K562 (cell line): Measurements from ENCODE around the gene C14orf39. TPM values are rescaled to one million over a fixed set of nuclear protein-coding genes. Genes with fewer than 3 reads are reported as not detected.

Experiments used
- ATAC-seq: fragments of 200-7000 bp; cut with Tn5 transposase; 3 replicates; pipeline ENCODE4 v1.9.1; 2020; ENCODE audit warnings: moderate library complexity
- BruUV-seq: library from RNA; stranded (reverse); fragments of 400-500 nt; replicated peaks from 2 replicates; lab custom pipeline; 2021; lab: Mats Ljungman, UMichigan
- CTCF ChIA-PET: fragments of 300-600 bp; formaldehyde crosslinking; extraction: SDS; loops from one replicate; lab custom pipeline; 2021; ENCODE audit warnings: low intra/inter-chr PET ratio; lab: Yijun Ruan, JAX
- POLR2A ChIA-PET: fragments of 300-600, 350-650 bp; sonication (Branson Sonifier 250); formaldehyde crosslinking; extraction: SDS; loops from one replicate; lab custom pipeline; 2021; ENCODE audit warnings: antibody characterized with exemption, inconsistent platforms; lab: Yijun Ruan, JAX
- DNase-seq, 4 experiments: peaks; one replicate each; pipeline versions ENCODE4 v3.0.0 to v3.0.0-alpha.2; 2011 to 2018; ENCODE audit warnings: low spot score in 3 of 4, mixed read lengths in 3 of 4; ENCODE audit errors: extremely low read depth in 1 of 4
- FAIRE-seq: peaks from 2 replicates; lab custom pipeline; 2011; peaks lifted over from hg19 to GRCh38; lab: Jason Lieb, UNC
- H2AFZ ChIP-seq: 2 replicates; pipeline ENCODE4 v1.6.0; 2011; ENCODE audit warnings: low read depth, low read length, control low read depth, inconsistent platforms
- H3K27ac ChIP-seq: fragments of 200-600 bp; 3 replicates; pipeline ENCODE4 v1.8.0; 2011; ENCODE audit warnings: low read depth, mild to moderate bottlenecking, control low read depth, inconsistent platforms, low read length, moderate library complexity, mixed read lengths; ENCODE audit errors: extremely low read depth
- H3K27me3 ChIP-seq, 2 experiments: fragments of 300-600 bp in 1 of 2; 2 replicates in 1 of 2; 3 replicates in 1 of 2; pipeline versions ENCODE4 v1.6.0 to v1.8.0; 2011; ENCODE audit warnings: inconsistent platforms in 2 of 2, low read length in 2 of 2, mild to moderate bottlenecking in 1 of 2, mixed read lengths in 1 of 2, moderate library complexity in 1 of 2; ENCODE audit not compliant: control insufficient read depth in 2 of 2, insufficient read depth in 2 of 2
- H3K36me3 ChIP-seq: fragments of 300-600 bp; 3 replicates; pipeline ENCODE4 v1.8.0; 2011; ENCODE audit warnings: mild to moderate bottlenecking, low read length, inconsistent platforms; ENCODE audit not compliant: control insufficient read depth, insufficient read depth
- H3K4me1 ChIP-seq, 2 experiments: fragments of 200-600 bp in 1 of 2; replicated peaks in 1 of 2; 2 replicates in 1 of 2; 3 replicates in 1 of 2; pipeline versions ENCODE4 v1.5.1 to v1.8.0; 2011; ENCODE audit warnings: inconsistent platforms in 2 of 2, low read length in 2 of 2, mild to moderate bottlenecking in 1 of 2, mixed read lengths in 1 of 2, moderate library complexity in 1 of 2; ENCODE audit not compliant: control insufficient read depth in 2 of 2, insufficient read depth in 2 of 2
- H3K4me2 ChIP-seq: 2 replicates; pipeline ENCODE4 v1.6.1; 2011; ENCODE audit warnings: low read length, control low read depth, inconsistent platforms, mixed read lengths; ENCODE audit not compliant: insufficient read depth
- H3K4me3 ChIP-seq: fragments of 200-600 bp; sonication (generic), shearing (Covaris generic); 2 replicates; pipeline ENCODE4 v1.5.1; 2016; ENCODE audit warnings: control low read depth, inconsistent platforms
- H3K79me2 ChIP-seq: fragments of 200-600 bp; 3 replicates; pipeline ENCODE4 v1.8.0; 2011; ENCODE audit warnings: low read length, inconsistent platforms; ENCODE audit not compliant: control insufficient read depth, insufficient read depth
- H3K9ac ChIP-seq, 2 experiments: 2 replicates each; pipeline versions ENCODE4 v1.6.0 to v1.6.1; 2011; ENCODE audit warnings: low read depth in 2 of 2, low read length in 2 of 2, control low read depth in 1 of 2, inconsistent platforms in 1 of 2, mild to moderate bottlenecking in 1 of 2, mixed read lengths in 1 of 2; ENCODE audit not compliant: insufficient read depth in 1 of 2
- H3K9me1 ChIP-seq: one replicate; pipeline ENCODE4 v1.6.0; 2011; ENCODE audit warnings: inconsistent platforms, mild to moderate bottlenecking, low read length, moderate library complexity; ENCODE audit not compliant: control insufficient read depth, insufficient read depth
- H3K9me3 ChIP-seq: replicated peaks from 2 replicates; pipeline ENCODE4 v1.5.1; 2011; ENCODE audit warnings: low read depth, low read length, inconsistent platforms; ENCODE audit not compliant: control insufficient read depth, insufficient read depth
- H4K20me1 ChIP-seq: replicated peaks from 2 replicates; pipeline ENCODE4 v1.6.1; 2011; ENCODE audit warnings: low read length, inconsistent platforms, mixed read lengths; ENCODE audit not compliant: control insufficient read depth, insufficient read depth
- BRCA1 ChIP-seq, 2 experiments: fragments of 450-650 bp in 1 of 2; sonication (generic) in 1 of 2; formaldehyde crosslinking in 1 of 2; IDR thresholded peaks; 2 replicates each; pipeline versions ENCODE4 v1.5.0 to v1.6.1; 2017 to 2020; ENCODE audit warnings: mild to moderate bottlenecking in 1 of 2, missing genetic modification reagents in 1 of 2
- HLTF ChIP-seq: fragments of 450-650 bp; IDR thresholded peaks from 2 replicates; pipeline ENCODE4 v1.6.1; 2016
- RFX5 ChIP-seq: IDR thresholded peaks from 2 replicates; pipeline ENCODE4 v1.6.1; 2011; ENCODE audit warnings: low read depth, mild to moderate bottlenecking, improper control_type of control experiment, low read length
- STAG1 ChIP-seq: sonication (generic); formaldehyde crosslinking; IDR thresholded peaks from 2 replicates; pipeline ENCODE4 v1.5.0; 2020; ENCODE audit warnings: missing genetic modification reagents, borderline replicate concordance
- THAP12 ChIP-seq: fragments of 250-450 bp; sonication (Bioruptor Pico); IDR thresholded peaks from 2 replicates; pipeline ENCODE4 v1.9.0; 2021; ENCODE audit warnings: mild to moderate bottlenecking, inconsistent platforms
- WGBS: fragments of 100-300 bp; shearing (Covaris generic); methylation state at CpG from one replicate; pipeline ENCODE4 v1.1.6; 2016; ENCODE audit warnings: low coverage, mixed read lengths; ENCODE audit not compliant: insufficient coverage; ENCODE audit errors: missing lambda C conversion rate; 5-methylcytosine and 5-hydroxymethylcytosine counted together
- in situ Hi-C: fragments of 300-500 bp; cut with MboI; formaldehyde crosslinking; loops from 4 replicates; pipeline ENCODE4 v1.15.0; 2018; ENCODE audit warnings: inconsistent platforms, mixed read lengths
- intact Hi-C: fragments of 100-400 bp; cut with micrococcal nuclease; formaldehyde crosslinking; loops from 2 replicates; pipeline ENCODE4 v1.14.2; 2022
- polyA plus RNA-seq, 8 experiments: library from polyadenylated mRNA; depleted of rRNA in 4 of 8; stranded (reverse) in 5 of 8; unstranded in 3 of 8; fragments of >200 nt; fragmentation: Nextera tagmentation in 2 of 8; fragmentation: Illumina TruSeq in 1 of 8; extraction: Ambion mirVana in 2 of 8; extraction: Trizol in 1 of 8; gene quantifications; 2 replicates each; pipeline versions ENCODE4 v1.2.1 to v1.2.3, GENCODE V29; 2011 to 2014; ENCODE audit warnings: inconsistent platforms in 1 of 8, missing spikeins in 1 of 8
- total RNA-seq, 7 experiments: library from RNA; depleted of rRNA in 6 of 7; stranded (reverse); fragments of >200 nt in 6 of 7; fragmentation: Illumina TruSeq in 2 of 7; extraction: Trizol in 2 of 7; gene quantifications; 2 replicates each; pipeline versions ENCODE4 v1.2.1 to v1.2.3, GENCODE V29; 2011 to 2021; ENCODE audit warnings: low replicate concordance in 1 of 7
- TF ChIP-seq, protein P1 (sequence below): fragments of 200-400 bp; formaldehyde crosslinking; IDR thresholded peaks from 2 replicates; pipeline ENCODE4 v1.6.1; 2017; ENCODE audit warnings: mild to moderate bottlenecking, low read depth, low read length, moderate library complexity
- TF ChIP-seq, protein P2 (sequence below): sonication (generic); formaldehyde crosslinking; IDR thresholded peaks from 2 replicates; pipeline ENCODE4 v1.8.0; 2023; ENCODE audit warnings: missing genetic modification reagents, mild to moderate bottlenecking, borderline replicate concordance

The C14orf39 gene
- total and polyA plus RNA-seq, 9 of the 15 experiments (the other 6 are each of a cell fraction or from before 2014, with no cell fraction given): 0.54 to 6.7 (median 1.4) TPM

DNA sequence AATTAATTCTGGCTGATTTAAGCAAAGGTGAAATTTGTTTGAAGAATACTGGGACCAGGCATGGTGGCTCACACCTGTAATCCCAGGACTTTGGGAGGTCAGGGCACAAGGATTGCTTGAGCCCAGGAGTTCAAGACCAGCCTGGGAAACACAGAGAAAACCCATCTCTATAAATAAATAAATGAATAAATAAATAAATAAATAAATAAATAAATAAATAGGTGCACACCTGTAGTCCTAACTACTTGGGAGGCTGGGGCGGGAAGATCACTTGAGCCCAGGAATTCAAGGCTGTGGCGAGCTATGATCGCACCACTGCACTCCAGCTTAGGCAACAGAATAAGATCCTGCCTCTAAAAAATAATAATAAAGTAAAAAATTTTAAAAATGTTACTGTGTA lies 4.4 kb upstream of the C14orf39 start:
- ATAC-seq (no peak), DNase-seq (no peak), FAIRE-seq (no peak)
- no peaks in the 10 kb centered on the region for H3K36me3 ChIP-seq
- BruUV-seq: no TSS peak
- ChIA-PET CTCF (no interaction called here), POLR2A (no interaction called here)
- no peak overlapping the region for H3K9ac ChIP-seq
- intact Hi-C loops: no loop called here
- in situ Hi-C loops: no loop called here
- no peaks in the 10 kb centered on the region for H3K79me2 ChIP-seq
- H3K27ac ChIP-seq: no peak overlapping the region
- H2AFZ ChIP-seq: no peak overlapping the region
- TF ChIP-seq BRCA1 (IDR thresholded peaks at IDR 0.05) (no peak), BRCA1 (CRISPR knock-in tag; IDR thresholded peaks at IDR 0.05) (no peak), RFX5 (no peak), HLTF (no peak), THAP12 (CRISPR knock-in tag) (no peak), STAG1 (CRISPR knock-in tag) (no peak)
- TF ChIP-seq, protein P1, sequence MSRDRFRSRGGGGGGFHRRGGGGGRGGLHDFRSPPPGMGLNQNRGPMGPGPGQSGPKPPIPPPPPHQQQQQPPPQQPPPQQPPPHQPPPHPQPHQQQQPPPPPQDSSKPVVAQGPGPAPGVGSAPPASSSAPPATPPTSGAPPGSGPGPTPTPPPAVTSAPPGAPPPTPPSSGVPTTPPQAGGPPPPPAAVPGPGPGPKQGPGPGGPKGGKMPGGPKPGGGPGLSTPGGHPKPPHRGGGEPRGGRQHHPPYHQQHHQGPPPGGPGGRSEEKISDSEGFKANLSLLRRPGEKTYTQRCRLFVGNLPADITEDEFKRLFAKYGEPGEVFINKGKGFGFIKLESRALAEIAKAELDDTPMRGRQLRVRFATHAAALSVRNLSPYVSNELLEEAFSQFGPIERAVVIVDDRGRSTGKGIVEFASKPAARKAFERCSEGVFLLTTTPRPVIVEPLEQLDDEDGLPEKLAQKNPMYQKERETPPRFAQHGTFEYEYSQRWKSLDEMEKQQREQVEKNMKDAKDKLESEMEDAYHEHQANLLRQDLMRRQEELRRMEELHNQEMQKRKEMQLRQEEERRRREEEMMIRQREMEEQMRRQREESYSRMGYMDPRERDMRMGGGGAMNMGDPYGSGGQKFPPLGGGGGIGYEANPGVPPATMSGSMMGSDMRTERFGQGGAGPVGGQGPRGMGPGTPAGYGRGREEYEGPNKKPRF: no peak
- TF ChIP-seq, protein P2, sequence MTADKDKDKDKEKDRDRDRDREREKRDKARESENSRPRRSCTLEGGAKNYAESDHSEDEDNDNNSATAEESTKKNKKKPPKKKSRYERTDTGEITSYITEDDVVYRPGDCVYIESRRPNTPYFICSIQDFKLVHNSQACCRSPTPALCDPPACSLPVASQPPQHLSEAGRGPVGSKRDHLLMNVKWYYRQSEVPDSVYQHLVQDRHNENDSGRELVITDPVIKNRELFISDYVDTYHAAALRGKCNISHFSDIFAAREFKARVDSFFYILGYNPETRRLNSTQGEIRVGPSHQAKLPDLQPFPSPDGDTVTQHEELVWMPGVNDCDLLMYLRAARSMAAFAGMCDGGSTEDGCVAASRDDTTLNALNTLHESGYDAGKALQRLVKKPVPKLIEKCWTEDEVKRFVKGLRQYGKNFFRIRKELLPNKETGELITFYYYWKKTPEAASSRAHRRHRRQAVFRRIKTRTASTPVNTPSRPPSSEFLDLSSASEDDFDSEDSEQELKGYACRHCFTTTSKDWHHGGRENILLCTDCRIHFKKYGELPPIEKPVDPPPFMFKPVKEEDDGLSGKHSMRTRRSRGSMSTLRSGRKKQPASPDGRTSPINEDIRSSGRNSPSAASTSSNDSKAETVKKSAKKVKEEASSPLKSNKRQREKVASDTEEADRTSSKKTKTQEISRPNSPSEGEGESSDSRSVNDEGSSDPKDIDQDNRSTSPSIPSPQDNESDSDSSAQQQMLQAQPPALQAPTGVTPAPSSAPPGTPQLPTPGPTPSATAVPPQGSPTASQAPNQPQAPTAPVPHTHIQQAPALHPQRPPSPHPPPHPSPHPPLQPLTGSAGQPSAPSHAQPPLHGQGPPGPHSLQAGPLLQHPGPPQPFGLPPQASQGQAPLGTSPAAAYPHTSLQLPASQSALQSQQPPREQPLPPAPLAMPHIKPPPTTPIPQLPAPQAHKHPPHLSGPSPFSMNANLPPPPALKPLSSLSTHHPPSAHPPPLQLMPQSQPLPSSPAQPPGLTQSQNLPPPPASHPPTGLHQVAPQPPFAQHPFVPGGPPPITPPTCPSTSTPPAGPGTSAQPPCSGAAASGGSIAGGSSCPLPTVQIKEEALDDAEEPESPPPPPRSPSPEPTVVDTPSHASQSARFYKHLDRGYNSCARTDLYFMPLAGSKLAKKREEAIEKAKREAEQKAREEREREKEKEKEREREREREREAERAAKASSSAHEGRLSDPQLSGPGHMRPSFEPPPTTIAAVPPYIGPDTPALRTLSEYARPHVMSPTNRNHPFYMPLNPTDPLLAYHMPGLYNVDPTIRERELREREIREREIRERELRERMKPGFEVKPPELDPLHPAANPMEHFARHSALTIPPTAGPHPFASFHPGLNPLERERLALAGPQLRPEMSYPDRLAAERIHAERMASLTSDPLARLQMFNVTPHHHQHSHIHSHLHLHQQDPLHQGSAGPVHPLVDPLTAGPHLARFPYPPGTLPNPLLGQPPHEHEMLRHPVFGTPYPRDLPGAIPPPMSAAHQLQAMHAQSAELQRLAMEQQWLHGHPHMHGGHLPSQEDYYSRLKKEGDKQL (CRISPR knock-in tag): no peak
- H3K27me3 ChIP-seq: no peaks in the 10 kb centered on the region; a peak in 1 of 5 replicates
- H3K4me3 ChIP-seq: no peak overlapping the region
- peaks cover 1% of the 10 kb centered on the region; the same call in 1 of the 2 replicates for H3K9me3 ChIP-seq
- no peaks in the 10 kb centered on the region for H3K9me1 ChIP-seq
- no peak overlapping the region for H3K4me2 ChIP-seq
- H4K20me1 ChIP-seq: no peaks in the 10 kb centered on the region
- peaks cover 0 to 7% of the 10 kb centered on the region in 2 experiments; a peak in 2 of 5 replicates for H3K4me1 ChIP-seq
- 0% methylated on average over 3 of the region's 3 CpGs for WGBS
